Skeletal muscle tissue (tissue), 4 donors: Measurements from ENCODE around the gene EYA2. TPM values are rescaled to one million over a fixed set of nuclear protein-coding genes. Genes with fewer than 3 reads are reported as not detected.

Experiments
- H3K27ac ChIP-seq: one replicate; pipeline ENCODE4 v1.7.0; 2013; ENCODE audit warnings: mild to moderate bottlenecking, low read depth, low read length, inconsistent platforms
- H3K27me3 ChIP-seq, 3 donors: one replicate each; pipeline ENCODE4 v1.7.0; 2013; ENCODE audit warnings: low read length in 3 of 3; ENCODE audit not compliant: control insufficient read depth in 3 of 3, insufficient read depth in 3 of 3
- H3K36me3 ChIP-seq, 3 donors: one replicate each; pipeline ENCODE4 v1.7.0; 2013; ENCODE audit warnings: low read length in 3 of 3; ENCODE audit not compliant: control insufficient read depth in 3 of 3, insufficient read depth in 3 of 3
- H3K4me1 ChIP-seq, 3 donors: one replicate each; pipeline ENCODE4 v1.7.0; 2013; ENCODE audit warnings: low read length in 3 of 3, mild to moderate bottlenecking in 3 of 3; ENCODE audit not compliant: control insufficient read depth in 3 of 3, insufficient read depth in 3 of 3
- H3K4me3 ChIP-seq, 3 donors: one replicate each; pipeline ENCODE4 v1.7.0; 2013; ENCODE audit warnings: low read length in 3 of 3
- H3K9ac ChIP-seq, 3 donors: one replicate each; pipeline ENCODE4 v1.7.0; 2013; ENCODE audit warnings: low read length in 3 of 3, mild to moderate bottlenecking in 3 of 3, moderate library complexity in 2 of 3, low read depth in 1 of 3
- H3K9me3 ChIP-seq, 3 donors: one replicate each; pipeline ENCODE4 v1.7.0; 2013; ENCODE audit warnings: low read length in 3 of 3; ENCODE audit not compliant: control insufficient read depth in 3 of 3
- total RNA-seq: library from RNA; depleted of rRNA; stranded (reverse); fragments of >200 nt; gene quantifications from one replicate; pipeline ENCODE4 v1.2.3, GENCODE V29; 2014
- donor health status: Osteomylitis.

EYA2 gene
- total RNA-seq, 1 donor from 2014 or later = 1.0 TPM

GRCh38 chr20:47129306-47129705 lies 234.7 kb downstream of the EYA2 start:
- Histone ChIP-seq H3K27ac (no peak overlapping the region), H3K36me3 (no peaks in the 10 kb centered on the region), H3K4me3 (no peak overlapping the region), H3K9ac (no peak overlapping the region), H3K4me1 (peaks cover 16 to 20% (median 19%) of the 10 kb centered on the region in 3 donors), H3K27me3 (peaks cover 0 to 20% (median 0%) of the 10 kb centered on the region in 3 donors), H3K9me3 (peaks cover 0 to 2% (median 0%) of the 10 kb centered on the region in 3 donors)

GRCh38 chr20:47133809-47134456 lies 239.3 kb downstream of the EYA2 start:
- Histone ChIP-seq H3K27me3 (peaks cover 0 to 5% (median 0%) of the 10 kb centered on the region in 3 donors), H3K36me3 (no peaks in the 10 kb centered on the region), H3K4me1 (no peaks in the 10 kb centered on the region), H3K9ac (no peak overlapping the region), H3K4me3 (no peak overlapping the region), H3K27ac (no peak overlapping the region), H3K9me3 (peaks cover 0 to 2% (median 0%) of the 10 kb centered on the region in 3 donors)

GRCh38 chr20:47136782-47137181 lies 242.1 kb downstream of the EYA2 start:
- no peaks in the 10 kb centered on the region for H3K36me3 ChIP-seq
- H3K27ac ChIP-seq = no peak overlapping the region
- H3K4me1 ChIP-seq = no peaks in the 10 kb centered on the region
- no peak overlapping the region for H3K4me3 ChIP-seq
- peaks cover 0 to 2% (median 0%) of the 10 kb centered on the region in 3 donors for H3K27me3 ChIP-seq
- peaks cover 0 to 5% (median 0%) of the 10 kb centered on the region in 3 donors for H3K9me3 ChIP-seq
- no peak overlapping the region for H3K9ac ChIP-seq

- Histone ChIP-seq H3K36me3 (no peaks in the 10 kb centered on the region), H3K27ac (no peak overlapping the region), H3K9me3 (peaks cover 0 to 5% (median 0%) of the 10 kb centered on the region in 3 donors), H3K9ac (no peak overlapping the region), H3K4me1 (no peaks in the 10 kb centered on the region), H3K4me3 (no peak overlapping the region), H3K27me3 (peaks cover 0 to 2% (median 0%) of the 10 kb centered on the region in 3 donors)
Observed at GRCh38 chr20:47137231-47137870, 242.7 kb downstream of the EYA2 start.

- H3K27ac ChIP-seq = no peak overlapping the region
- H3K4me1 ChIP-seq = no peaks in the 10 kb centered on the region
- H3K4me3 ChIP-seq = no peak overlapping the region
- H3K9me3 ChIP-seq = peaks cover 0 to 5% (median 0%) of the 10 kb centered on the region in 3 donors
- no peaks in the 10 kb centered on the region for H3K27me3 ChIP-seq
- no peak overlapping the region for H3K9ac ChIP-seq
- no peaks in the 10 kb centered on the region for H3K36me3 ChIP-seq
Observed at GRCh38 chr20:47139934-47140535, 245.4 kb downstream of the EYA2 start.

- Histone ChIP-seq H3K9ac (no peak overlapping the region), H3K4me3 (no peak overlapping the region), H3K4me1 (no peaks in the 10 kb centered on the region), H3K36me3 (no peaks in the 10 kb centered on the region), H3K9me3 (peaks cover 0 to 5% (median 0%) of the 10 kb centered on the region in 3 donors), H3K27me3 (peaks cover 0 to 2% (median 0%) of the 10 kb centered on the region in 3 donors), H3K27ac (no peak overlapping the region)
Observed at GRCh38 chr20:47141350-47141921, 246.8 kb downstream of the EYA2 start.

- H3K4me1 ChIP-seq = no peaks in the 10 kb centered on the region
Observed at GRCh38 chr20:47141941-47142773, 247.5 kb downstream of the EYA2 start.

GRCh38 chr20:47142774-47143170 lies 248.1 kb downstream of the EYA2 start:
- no peak overlapping the region for H3K4me3 ChIP-seq
- H3K27me3 ChIP-seq = peaks cover 0 to 2% (median 0%) of the 10 kb centered on the region in 3 donors
- peaks cover 0 to 5% (median 0%) of the 10 kb centered on the region in 3 donors for H3K9me3 ChIP-seq
- no peak overlapping the region for H3K9ac ChIP-seq
- H3K4me1 ChIP-seq = no peaks in the 10 kb centered on the region
- H3K36me3 ChIP-seq = no peaks in the 10 kb centered on the region
- no peak overlapping the region for H3K27ac ChIP-seq

More at GRCh38 chr20:47141941-47142773, 247.5 kb downstream of the EYA2 start:
- no peak overlapping the region for H3K9ac ChIP-seq
- no peaks in the 10 kb centered on the region for H3K36me3 ChIP-seq
- no peak overlapping the region for H3K4me3 ChIP-seq
- H3K9me3 ChIP-seq = peaks cover 0 to 5% (median 0%) of the 10 kb centered on the region in 3 donors
- H3K27me3 ChIP-seq = peaks cover 0 to 2% (median 0%) of the 10 kb centered on the region in 3 donors
- no peak overlapping the region for H3K27ac ChIP-seq

- Histone ChIP-seq H3K9ac (no peak overlapping the region), H3K9me3 (peaks cover 0 to 5% (median 0%) of the 10 kb centered on the region in 3 donors), H3K36me3 (no peaks in the 10 kb centered on the region), H3K27ac (no peak overlapping the region), H3K27me3 (peaks cover 0 to 2% (median 0%) of the 10 kb centered on the region in 3 donors), H3K4me3 (no peak overlapping the region), H3K4me1 (no peaks in the 10 kb centered on the region)
Observed at GRCh38 chr20:47143657-47144056, 249.0 kb downstream of the EYA2 start.
